ENCODE data around the gene SNCA.

DNA sequence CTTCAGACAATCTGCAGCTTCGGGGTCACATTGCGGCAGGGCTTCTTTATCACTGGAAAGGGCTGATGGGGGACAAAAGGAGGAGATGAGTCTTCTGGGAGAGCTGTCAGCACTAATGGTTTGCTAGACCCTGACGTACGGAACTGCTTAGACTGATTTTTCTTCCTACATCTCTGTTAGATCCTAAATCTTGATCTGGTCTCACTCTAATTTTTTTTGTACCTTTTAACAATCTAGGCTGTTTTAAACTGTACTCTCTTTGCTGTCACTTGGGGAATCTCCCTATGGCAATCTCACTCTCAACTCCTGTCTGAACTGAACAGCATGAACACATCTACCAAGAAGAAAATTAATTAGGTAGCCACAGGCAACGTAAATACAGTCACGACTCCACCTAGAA, 120.1 kb downstream of the SNCA start:
- TF ChIP-seq, protein P1, sequence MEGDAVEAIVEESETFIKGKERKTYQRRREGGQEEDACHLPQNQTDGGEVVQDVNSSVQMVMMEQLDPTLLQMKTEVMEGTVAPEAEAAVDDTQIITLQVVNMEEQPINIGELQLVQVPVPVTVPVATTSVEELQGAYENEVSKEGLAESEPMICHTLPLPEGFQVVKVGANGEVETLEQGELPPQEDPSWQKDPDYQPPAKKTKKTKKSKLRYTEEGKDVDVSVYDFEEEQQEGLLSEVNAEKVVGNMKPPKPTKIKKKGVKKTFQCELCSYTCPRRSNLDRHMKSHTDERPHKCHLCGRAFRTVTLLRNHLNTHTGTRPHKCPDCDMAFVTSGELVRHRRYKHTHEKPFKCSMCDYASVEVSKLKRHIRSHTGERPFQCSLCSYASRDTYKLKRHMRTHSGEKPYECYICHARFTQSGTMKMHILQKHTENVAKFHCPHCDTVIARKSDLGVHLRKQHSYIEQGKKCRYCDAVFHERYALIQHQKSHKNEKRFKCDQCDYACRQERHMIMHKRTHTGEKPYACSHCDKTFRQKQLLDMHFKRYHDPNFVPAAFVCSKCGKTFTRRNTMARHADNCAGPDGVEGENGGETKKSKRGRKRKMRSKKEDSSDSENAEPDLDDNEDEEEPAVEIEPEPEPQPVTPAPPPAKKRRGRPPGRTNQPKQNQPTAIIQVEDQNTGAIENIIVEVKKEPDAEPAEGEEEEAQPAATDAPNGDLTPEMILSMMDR (IDR thresholded peaks at IDR 0.05): no peak
- TF ChIP-seq POLR2AphosphoS5 (IDR thresholded peaks at IDR 0.05; ENCODE audit: low read depth, low read length) (no peak), SIN3A (IDR thresholded peaks at IDR 0.05; ENCODE audit: borderline replicate concordance, insufficient read depth, low read depth, low read length) (no peak)

All from Panc1 (cell line).